ENCODE results near the gene RILP.
A peak's percentile ranks its signal among the peaks of the same experiment; 100 is the strongest.

The RILP gene

GRCh38 chr17:1629504-1630310 is 20.0 kb downstream of the RILP start:
- DNase-seq (ENCODE audit: low read depth in 1 of 2, low spot score in 1 of 2), result peak; percentile 54 to 67

DNA sequence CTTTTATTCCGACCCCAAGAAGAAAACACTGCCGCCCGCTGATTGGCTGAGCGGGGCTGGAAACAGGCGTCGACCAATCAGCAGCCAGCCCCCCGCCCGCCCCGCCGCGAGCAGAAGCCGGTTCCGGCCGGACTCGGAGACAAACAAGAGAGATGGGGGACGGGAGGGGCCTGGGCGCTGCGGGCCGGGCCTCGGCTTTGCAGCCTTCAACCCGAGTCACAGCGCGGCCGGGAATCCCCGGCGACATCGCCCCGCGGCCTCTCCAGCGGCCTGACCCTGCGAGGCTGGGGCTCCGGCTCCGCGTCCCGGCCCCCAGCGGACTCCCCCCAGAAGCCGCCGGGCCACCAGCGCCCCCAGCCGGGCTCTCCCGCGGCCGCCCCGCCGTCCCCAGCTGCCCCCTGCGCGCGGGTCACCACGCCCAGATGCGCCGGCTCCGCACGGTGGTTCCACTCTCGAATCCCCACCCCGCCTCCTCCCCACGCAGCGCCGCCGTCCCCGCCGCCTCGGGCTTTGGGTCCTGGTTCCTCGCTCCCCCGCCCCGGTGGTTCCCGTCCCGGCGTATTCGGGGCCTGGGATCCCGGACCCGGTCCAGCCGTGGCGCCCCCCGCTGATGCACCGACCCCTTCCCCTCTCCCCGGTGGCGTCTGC is 20.7 kb downstream of the RILP start:
- peak; percentile 75 to 82 for DNase-seq (ENCODE audit: low read depth in 1 of 2, low spot score in 1 of 2)

GRCh38 chr17:1627982-1628855 is 21.4 kb downstream of the RILP start, which contains the start of gene SLC43A2:
TSS of gene SLC43A2 (minus strand) at chr17:1628834. CDS start at chr17:1627874, 960 bp downstream.
- peak; percentile 52 to 62 for DNase-seq (ENCODE audit: low read depth in 1 of 2, low spot score in 1 of 2)

DNA sequence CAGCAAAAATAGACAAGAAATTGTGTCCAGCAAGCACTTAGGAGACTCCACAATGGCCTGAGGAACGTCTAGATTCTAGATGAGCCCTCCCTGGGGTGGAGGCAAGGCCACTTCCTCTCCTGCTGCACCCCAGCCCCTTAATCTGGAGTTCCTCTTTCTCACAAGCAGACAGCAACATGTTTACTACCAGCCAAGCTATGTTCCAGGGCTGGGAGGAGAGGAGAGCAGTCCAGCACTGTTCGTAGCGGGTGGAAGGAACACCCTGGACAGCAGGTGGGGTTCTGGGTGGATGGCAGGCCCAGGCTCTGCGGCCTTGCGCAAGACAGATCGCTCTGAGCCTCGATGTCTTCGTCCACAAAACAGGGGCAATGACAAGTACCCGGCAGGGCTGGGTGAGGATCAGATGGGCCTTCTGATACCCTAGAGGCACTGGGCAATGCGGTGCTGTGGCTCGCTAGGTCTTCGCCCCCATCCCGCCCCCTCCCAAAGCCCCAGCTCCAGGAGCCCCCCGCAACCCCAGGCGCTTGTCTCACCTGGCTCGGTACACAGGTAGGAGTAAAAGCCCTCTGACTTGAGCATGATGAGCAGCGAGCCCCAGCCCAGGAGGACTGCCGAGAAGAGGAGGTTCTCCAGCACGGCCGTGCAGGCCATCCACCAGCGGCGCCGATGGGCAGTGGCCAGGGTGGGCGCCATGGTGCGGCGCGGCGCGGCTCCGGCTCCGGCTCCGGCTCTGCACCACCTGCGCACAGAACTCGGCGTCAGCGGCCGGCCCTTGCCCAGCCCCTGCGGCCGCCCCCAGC is 22.3 kb downstream of the RILP start:
- no peak for DNase-seq (ENCODE audit: low read depth in 1 of 2, low spot score in 1 of 2)

- DNase-seq (ENCODE audit: low read depth in 1 of 2, low spot score in 1 of 2), result no peak
These were observed 23.3 kb downstream of the RILP start for GRCh38 chr17:1626333-1626732.

GRCh38 chr17:1625581-1625980 is 24.1 kb downstream of the RILP start:
- no peak for DNase-seq (ENCODE audit: low read depth in 1 of 2, low spot score in 1 of 2)

DNA sequence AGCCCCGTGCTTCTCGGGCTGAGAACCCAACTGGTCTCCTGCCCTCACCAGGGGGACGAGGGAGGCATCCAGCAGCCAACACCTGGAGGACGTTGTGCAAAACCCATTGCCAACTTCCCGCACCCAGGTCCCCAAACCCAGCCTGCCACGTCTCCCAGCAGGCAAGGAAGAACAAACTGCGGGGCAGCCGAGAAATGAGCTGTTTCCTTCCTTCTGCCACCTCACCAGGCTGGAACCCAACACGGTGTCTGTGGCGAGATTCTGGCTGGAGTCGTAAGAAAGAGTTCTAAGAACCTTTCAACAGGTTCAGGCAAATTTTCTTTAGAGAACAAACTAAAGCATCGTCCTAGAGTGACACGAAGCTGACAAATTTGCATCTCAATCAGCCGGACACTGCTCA is 24.6 kb downstream of the RILP start:
- DNase-seq (ENCODE audit: low read depth in 1 of 2, low spot score in 1 of 2), result no peak

GRCh38 chr17:1624650-1625049 is 25.0 kb downstream of the RILP start:
- no peak for DNase-seq (ENCODE audit: low read depth in 1 of 2, low spot score in 1 of 2)

- no peak for DNase-seq (ENCODE audit: low read depth in 1 of 2, low spot score in 1 of 2)
These were observed 26.5 kb downstream of the RILP start for GRCh38 chr17:1623057-1623630.

- DNase-seq (ENCODE audit: low read depth in 1 of 2, low spot score in 1 of 2), result no peak
These were observed 28.3 kb downstream of the RILP start for GRCh38 chr17:1621273-1621954.

DNA sequence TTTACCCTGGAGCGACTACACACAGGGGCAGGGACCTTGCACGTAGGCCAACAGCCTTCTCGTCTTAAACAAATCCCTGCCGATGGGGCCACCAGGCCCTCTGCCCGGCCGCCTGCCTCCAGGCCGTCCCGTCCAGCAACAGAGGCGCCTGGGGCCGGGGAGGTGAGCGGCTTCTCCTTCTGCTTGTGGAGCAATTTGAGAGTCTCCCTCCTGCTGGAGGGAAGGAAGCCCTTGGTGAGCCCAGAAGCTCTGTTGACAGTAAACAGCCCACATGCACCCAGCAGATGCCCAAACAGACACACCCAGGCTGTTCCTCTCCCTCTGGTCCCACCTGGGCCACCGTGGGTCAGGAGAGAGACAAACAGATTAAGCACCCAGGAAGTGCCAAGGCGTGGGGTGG is 29.2 kb downstream of the RILP start:
- DNase-seq (ENCODE audit: low read depth in 1 of 2, low spot score in 1 of 2), result no peak

DNA sequence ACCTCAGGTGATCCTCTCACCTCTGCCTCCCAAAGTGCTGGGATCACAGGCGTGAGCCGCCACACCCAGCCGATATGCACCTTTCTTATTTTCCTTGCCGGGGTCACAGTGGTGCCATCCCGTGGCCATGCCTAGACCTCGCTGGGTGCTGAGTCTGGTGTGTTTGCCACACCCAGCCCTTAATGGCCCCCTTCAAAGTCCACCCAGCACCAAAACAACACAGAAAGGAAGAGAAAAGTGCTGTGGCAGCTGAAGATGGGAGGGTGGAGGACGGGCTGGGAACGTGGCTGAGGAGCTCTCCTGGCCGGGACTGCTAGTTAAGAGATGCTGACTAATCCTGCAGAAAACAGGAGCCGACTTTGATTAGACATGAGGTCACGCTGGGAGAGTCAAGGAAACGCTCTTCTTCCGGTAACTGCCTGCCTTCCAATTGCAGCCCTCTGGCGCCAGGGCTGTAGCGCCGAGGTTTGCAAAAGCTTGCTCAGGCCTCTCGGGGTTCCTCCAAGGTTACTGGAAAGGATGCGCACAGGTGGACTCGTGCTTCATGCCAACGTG is 32.0 kb downstream of the RILP start:
- no peak for DNase-seq (ENCODE audit: low read depth in 1 of 2, low spot score in 1 of 2)

DNA sequence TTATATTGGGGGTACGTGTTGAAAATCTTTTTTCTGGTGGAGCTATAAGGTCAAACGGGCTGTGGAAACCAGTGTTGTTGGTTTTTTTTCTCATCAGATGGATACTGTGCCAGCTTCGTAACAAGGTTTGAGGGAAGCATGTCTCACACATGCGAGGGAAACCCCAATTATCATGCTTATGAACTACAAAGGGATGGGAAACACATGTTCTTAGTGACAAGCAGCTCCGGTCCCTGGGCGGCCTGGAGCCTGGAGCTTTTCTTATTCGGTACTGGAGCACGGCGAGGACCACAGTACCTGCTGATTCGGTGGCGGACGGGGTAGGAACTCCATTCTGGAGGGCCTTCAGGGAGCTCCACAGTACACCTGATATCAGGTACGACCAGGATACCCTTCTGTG is 33.6 kb downstream of the RILP start:
- DNase-seq (ENCODE audit: low read depth in 1 of 2, low spot score in 1 of 2), result no peak

DNA sequence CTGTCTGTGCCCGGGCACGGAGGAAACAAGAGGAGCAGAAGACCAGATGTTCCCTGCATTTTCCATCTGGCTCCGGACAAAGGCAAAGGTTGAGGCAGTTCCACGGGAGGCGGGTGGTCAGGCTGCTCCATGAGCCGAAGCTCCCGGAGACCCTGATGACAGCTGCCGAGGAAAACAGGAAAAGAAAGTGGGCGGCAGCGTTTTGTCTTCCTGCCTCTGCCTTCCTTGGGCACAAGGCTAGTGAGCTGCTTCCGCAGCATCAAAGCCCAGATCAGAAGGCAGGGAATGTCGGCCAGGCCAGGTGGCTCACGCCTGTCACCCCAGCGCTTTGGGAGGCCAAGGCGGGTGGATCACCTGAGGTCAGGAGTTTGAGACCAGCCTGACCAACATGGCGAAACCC is 37.3 kb downstream of the RILP start:
- no peak for DNase-seq (ENCODE audit: low read depth in 1 of 2, low spot score in 1 of 2)

- DNase-seq (ENCODE audit: low read depth in 1 of 2, low spot score in 1 of 2), result no peak
These were observed 38.0 kb downstream of the RILP start for GRCh38 chr17:1611715-1612114.

- no peak for DNase-seq (ENCODE audit: low read depth in 1 of 2, low spot score in 1 of 2)
These were observed 41.0 kb downstream of the RILP start for GRCh38 chr17:1608676-1609075.

- no peak for DNase-seq (ENCODE audit: low read depth in 1 of 2, low spot score in 1 of 2)
These were observed 41.7 kb downstream of the RILP start for GRCh38 chr17:1607971-1608320.

DNA sequence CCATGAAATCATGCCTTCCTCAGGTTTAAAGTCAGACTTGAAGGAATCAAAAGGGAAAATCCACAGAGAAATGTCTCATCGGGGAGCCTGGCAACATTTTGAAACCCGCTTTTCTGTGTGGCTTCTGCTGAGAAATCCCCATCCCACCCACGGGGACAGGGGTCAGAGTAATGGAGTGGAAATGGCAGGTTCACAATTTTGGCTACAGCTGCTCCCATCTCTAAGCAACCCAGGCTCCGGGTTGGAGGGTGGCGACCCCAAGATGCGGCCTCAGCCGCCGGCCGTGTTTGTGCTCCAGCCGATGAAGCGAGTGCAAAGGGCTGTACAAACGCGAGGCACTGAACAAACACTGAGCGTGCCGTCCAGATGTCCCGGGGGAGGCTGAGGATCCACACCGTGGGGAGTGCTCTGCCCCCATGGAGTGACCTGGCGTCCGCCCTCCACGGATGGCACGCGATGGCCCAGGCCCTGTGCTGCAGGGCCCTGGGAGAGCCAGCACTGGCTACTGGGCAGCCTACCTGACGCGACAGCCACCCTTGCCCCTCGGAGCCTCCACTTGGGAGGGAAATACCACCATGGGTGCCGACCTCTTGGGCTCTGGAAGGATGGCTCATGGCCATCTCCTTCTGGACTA is 43.2 kb downstream of the RILP start:
- no peak for DNase-seq (ENCODE audit: low read depth in 1 of 2, low spot score in 1 of 2)

DNA sequence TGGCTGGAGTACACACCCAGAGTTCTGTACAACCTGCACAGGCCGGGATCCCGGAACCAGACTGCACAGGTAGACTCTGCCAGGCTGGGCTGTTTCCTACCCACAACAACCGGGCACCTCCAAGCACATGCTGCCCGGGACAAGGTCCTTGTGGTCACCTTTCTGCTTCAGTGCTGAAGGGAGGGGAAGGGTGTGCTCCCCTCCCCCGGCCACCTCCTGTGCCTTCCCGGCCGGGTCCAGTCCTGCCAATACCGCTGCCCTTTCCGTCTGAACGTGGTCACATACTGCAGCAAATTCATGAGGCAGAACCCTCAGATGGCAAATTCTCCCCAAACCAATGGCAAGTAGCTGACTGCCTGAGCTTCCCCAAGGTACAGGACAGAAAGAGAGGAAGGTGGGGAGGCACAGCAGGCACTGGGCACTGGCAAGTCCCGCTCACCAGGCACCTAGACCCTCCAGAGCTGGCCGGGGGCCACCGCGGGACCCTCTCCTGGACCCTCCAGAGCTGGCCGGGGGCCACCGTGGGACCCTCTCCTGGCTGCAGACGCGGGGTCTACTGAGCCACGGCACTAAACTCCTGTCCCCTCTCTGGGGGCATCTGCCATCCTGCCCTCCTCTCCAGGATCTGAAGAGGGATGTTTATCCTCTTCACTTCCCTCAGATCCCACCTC is 43.9 kb downstream of the RILP start:
- no peak for DNase-seq (ENCODE audit: low read depth in 1 of 2, low spot score in 1 of 2)
